DND-41 (cell line): ENCODE results near the gene CADM2.

Experiments used
- CTCF ChIP-seq: IDR thresholded peaks from 2 replicates; pipeline ENCODE4 v1.5.1; 2012; ENCODE audit warnings: borderline replicate concordance, low read length, moderate library complexity, mild to moderate bottlenecking; ENCODE audit not compliant: poor library complexity, severe bottlenecking; ENCODE audit errors: extremely low read depth
- EZH2 ChIP-seq: IDR thresholded peaks from 3 replicates; pipeline ENCODE4 v1.6.1; 2012; ENCODE audit warnings: borderline replicate concordance, low read depth, mild to moderate bottlenecking, moderate library complexity, low read length, inconsistent platforms; ENCODE audit not compliant: severe bottlenecking

GRCh38 chr3:85110393-85110792 lies 151.6 kb downstream of the CADM2 start:
- TF ChIP-seq EZH2 = no peak
- no peak for TF ChIP-seq CTCF
